AG09319 (cell line): ENCODE data around the gene SUSD1.
"Not testable (repeated sequence)": the region's sequence is repeated elsewhere in the genome, so short reads cannot be mapped to it uniquely, and the experiment has no call there.

Experiments used
- DNase-seq: peaks from one replicate; pipeline ENCODE4 v3.0.0-alpha.2; 2010; ENCODE audit warnings: low read depth; ENCODE audit errors: extremely low read depth
- TF ChIP-seq, protein P1 (sequence below): IDR thresholded peaks from 2 replicates; pipeline ENCODE4 v1.5.1; 2011; ENCODE audit warnings: low read depth, mild to moderate bottlenecking, inconsistent platforms, low read length, moderate library complexity

The SUSD1 gene

DNA sequence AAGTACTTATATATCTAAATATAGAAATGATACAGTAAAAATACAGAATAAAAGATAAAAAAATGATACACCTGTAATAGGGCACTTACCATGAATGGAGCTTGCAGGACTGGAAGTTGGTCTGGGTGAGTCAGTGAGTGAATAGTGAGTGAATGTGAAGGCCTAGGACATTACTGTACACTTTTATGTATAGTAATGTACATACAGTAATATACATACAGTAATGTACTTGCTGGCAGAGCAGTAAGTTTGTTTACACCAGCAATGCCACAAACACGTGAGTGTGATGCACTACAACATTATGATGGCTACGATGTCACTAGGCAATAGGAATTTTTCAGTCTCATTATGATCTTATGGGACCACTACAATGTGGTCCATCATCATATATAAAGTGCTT is 34.2 kb downstream of the SUSD1 start:
- no peak for DNase-seq
- TF ChIP-seq, protein P1, sequence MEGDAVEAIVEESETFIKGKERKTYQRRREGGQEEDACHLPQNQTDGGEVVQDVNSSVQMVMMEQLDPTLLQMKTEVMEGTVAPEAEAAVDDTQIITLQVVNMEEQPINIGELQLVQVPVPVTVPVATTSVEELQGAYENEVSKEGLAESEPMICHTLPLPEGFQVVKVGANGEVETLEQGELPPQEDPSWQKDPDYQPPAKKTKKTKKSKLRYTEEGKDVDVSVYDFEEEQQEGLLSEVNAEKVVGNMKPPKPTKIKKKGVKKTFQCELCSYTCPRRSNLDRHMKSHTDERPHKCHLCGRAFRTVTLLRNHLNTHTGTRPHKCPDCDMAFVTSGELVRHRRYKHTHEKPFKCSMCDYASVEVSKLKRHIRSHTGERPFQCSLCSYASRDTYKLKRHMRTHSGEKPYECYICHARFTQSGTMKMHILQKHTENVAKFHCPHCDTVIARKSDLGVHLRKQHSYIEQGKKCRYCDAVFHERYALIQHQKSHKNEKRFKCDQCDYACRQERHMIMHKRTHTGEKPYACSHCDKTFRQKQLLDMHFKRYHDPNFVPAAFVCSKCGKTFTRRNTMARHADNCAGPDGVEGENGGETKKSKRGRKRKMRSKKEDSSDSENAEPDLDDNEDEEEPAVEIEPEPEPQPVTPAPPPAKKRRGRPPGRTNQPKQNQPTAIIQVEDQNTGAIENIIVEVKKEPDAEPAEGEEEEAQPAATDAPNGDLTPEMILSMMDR: no peak

DNA sequence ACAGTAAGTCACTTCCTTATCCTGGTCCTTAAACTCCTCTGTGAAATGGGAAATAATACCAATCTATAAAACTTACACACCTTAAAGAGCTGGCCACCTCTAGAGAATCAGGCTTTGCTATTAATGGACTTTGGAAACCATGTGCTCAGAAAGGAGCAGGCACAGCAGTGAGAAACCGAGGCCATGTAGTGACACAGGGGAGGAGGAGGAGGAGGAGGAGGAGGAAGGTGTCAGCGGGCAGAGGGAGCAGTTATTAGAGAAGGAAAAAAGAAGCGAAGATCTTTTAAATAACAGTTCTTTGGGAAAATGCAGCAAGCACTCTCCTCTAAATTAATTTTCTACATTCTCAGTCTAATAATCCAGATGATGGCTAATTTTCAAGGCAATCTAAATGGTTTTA is 38.0 kb downstream of the SUSD1 start:
- DNase-seq: no peak
- TF ChIP-seq, protein P1: no peak

DNA sequence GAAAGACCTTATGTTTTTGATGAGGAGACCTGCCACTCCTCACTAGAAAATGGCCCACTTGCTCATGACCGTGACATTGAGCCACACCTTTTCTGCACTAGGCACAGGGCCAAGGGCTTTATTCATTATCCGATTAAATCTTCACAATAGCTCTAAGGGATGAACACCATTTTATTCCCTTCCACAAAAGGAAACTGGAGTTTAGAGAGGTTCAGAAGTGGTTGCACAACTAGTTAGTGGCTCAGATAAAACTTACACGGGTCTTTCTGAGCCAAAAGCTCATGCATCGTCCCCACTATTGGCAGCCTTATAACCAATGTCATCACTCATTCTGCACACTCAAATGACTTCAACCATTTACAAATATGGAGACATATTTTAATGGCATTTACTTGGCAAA is 39.4 kb downstream of the SUSD1 start:
- TF ChIP-seq, protein P1: no peak
- no peak for DNase-seq

DNA sequence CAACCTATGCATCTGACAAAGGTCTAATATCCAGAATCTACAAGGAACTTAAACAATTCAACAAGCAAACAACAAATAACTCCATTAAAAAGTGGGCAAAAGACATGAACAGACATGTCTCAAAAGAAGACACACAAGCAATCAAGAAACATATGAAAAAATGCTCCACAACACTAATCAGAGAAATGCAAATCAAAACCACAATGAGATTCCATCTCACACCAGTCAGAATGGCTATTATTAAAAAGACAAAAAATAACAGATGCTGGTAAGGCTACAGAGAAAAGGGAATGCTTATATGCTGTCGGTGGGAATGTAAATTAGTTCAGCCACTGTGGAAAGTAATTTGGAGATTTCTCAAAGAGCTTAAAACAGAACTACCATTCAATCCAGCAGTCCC is 41.3 kb downstream of the SUSD1 start:
- not testable (repeated sequence) for DNase-seq

DNA sequence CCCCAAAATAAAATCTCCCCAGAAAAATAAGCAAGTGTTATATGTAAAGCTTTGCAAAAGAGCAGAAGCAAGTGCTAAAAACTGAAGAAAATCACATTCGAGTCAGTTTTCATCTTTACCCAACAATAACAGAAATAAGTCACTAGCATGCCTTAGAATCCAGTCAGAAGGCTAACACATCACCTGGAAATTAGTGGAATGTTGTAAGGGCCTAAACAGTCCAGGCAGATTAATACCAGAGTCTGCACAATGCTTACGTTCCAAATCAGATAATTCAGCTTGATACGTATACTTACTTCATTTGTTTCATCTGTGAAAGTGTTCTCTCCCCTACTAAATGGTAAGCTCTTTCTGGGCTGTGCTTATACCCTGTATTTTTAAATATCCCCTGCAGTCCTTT is 42.7 kb downstream of the SUSD1 start:
- no peak for DNase-seq
- TF ChIP-seq, protein P1: no peak

DNA sequence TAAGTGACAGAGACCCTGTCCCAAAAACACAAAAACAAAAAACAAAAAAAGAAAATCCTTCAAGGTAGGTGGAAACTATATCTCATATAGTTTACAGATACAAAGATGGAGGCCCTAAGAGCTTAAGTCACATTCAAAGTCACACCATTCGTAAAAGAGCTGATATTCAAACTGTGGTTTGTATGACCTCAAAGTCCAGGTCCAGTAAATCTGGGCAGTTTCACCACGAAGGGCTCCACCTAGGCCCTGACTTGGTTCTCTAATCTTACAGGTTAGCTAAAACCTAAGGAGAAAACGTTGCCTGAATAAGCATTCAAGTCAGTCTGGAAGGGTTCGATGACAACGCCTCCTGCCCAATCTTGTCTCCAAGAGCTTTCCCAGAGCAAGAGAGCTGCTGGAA is 44.1 kb downstream of the SUSD1 start:
- TF ChIP-seq, protein P1: no peak

DNA sequence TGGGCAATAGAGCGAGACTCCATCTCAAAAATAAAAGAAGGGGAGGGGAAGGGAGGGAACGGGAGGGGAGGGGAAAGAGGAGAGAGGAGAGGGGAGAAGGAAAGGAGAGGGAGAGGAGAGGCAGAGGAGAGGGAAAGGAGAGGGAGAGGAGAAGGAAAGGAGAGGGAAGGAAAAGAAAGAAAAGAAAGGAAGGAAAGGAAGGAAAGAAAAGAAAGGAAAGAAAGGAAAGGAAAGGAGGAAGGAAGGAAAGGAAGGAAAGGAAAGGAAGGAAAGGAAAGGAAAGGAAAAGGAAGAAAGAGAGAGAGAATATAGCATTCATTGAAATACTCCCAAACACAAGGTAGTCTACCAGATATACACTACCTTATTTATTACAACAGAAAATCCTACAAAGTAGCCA is 44.8 kb downstream of the SUSD1 start:
- TF ChIP-seq, protein P1: no peak
- no peak for DNase-seq

More for the DNA sequence above, 44.1 kb downstream of the SUSD1 start:
- no peak for DNase-seq

DNA sequence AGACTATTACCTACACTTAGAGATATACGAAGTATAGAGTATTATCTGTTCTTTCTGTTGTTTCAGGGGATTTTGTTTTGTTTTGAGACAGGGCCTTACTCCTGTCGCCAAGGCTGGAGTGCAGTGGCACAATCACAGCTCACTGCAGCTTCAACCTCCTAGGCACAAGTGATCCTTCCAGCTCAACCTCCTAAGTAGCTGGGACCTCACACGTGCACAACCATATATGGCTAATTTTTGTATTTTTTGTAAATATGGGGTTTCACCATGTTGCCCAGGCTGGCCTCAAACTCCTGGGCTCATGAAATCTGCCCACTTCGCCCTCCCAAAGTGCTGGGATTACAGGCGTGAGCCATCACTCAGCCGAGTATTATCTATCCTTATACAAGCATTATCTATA is 45.9 kb downstream of the SUSD1 start:
- DNase-seq: no peak

DNA sequence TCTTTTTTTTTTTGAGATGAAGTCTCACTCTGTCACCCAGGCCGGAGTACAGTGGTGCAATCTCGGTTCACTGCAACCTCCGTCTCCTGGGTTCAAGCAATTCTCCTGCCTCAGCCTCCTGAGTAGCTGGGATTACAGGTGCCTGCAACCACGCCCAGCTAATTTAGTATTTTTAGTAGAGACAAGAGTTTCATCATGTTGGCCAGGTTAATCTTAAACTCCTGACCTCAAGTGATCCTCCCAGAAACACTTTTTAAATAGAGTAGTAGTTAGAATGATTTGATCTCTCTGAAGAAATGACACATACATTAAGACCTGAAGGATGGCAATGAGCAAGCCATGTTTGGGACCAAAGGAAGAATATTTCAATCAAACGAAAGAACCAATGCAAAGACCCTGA is 46.7 kb downstream of the SUSD1 start:
- not testable (repeated sequence) for DNase-seq

More for the DNA sequence above, 45.9 kb downstream of the SUSD1 start:
- TF ChIP-seq, protein P1: no peak
